IPS-15b (cell line): ENCODE measurements around the gene FAAP100.

Experiments used
- H3K27me3 ChIP-seq: one replicate; pipeline ENCODE4 v1.6.1; 2013; ENCODE audit warnings: low read length; ENCODE audit not compliant: control insufficient read depth, insufficient read depth
- H3K36me3 ChIP-seq: one replicate; pipeline ENCODE4 v1.6.1; 2013; ENCODE audit warnings: low read length; ENCODE audit not compliant: control insufficient read depth, insufficient read depth
- H3K4me1 ChIP-seq: one replicate; pipeline ENCODE4 v1.6.1; 2013; ENCODE audit warnings: mild to moderate bottlenecking, low read length; ENCODE audit not compliant: control insufficient read depth, insufficient read depth
- H3K4me3 ChIP-seq: one replicate; pipeline ENCODE4 v1.5.1; 2013; ENCODE audit warnings: low read depth, low read length
- H3K9ac ChIP-seq: one replicate; pipeline ENCODE4 v1.6.1; 2013; ENCODE audit warnings: low read depth, mild to moderate bottlenecking, low read length
- H3K9me3 ChIP-seq: one replicate; pipeline ENCODE4 v1.6.1; 2013; ENCODE audit warnings: mild to moderate bottlenecking, low read length; ENCODE audit not compliant: control insufficient read depth, insufficient read depth

FAAP100 gene

DNA sequence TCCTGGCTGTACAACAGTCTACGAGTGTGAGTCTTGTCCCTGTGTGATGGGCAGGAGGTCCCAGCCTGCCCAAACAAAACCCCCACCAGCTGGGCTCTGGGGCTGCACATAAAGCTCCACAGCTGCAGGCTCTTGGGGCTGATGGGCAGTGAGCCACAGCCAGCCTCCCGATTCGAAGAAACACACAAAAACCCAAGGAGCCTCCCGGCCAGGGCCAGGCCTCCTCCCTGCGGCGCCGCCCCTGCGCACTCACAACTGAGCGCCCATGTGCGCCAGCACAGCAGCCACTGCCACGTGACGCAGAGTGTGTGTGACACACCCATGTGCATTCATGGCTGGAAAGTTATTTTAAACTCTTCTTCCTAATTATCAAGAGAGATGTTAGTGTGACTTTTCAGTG is 30.6 kb upstream of the FAAP100 start:
- H3K4me3 ChIP-seq: no peak overlapping the region
- H3K9me3 ChIP-seq: no peaks in the 10 kb centered on the region
- no peaks in the 10 kb centered on the region for H3K4me1 ChIP-seq
- peaks cover 37% of the 10 kb centered on the region for H3K36me3 ChIP-seq
- no peak overlapping the region for H3K9ac ChIP-seq
- no peaks in the 10 kb centered on the region for H3K27me3 ChIP-seq

DNA sequence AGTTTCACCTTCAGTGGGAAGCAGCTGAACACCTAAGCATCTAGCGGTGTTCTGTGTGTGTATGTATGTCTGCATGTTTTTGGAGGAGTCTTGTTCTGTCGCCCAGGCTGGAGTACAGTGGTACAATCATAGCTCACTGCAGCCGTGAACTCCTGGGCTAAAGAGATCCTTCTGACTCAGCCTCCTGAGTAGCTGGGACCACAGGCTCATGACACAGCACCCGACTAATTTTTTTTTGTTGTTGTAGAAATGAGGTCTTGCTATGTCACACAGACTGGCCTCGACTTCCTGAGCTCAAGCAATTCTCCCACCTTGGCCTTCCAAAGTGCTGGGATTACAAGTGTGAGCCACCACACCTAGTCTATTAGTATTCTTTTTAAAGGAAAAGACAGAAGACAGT is 30.2 kb upstream of the FAAP100 start:
- H3K36me3 ChIP-seq: peaks cover 37% of the 10 kb centered on the region
- no peaks in the 10 kb centered on the region for H3K9me3 ChIP-seq
- no peaks in the 10 kb centered on the region for H3K27me3 ChIP-seq
- H3K9ac ChIP-seq: no peak overlapping the region
- no peaks in the 10 kb centered on the region for H3K4me1 ChIP-seq
- no peak overlapping the region for H3K4me3 ChIP-seq

DNA sequence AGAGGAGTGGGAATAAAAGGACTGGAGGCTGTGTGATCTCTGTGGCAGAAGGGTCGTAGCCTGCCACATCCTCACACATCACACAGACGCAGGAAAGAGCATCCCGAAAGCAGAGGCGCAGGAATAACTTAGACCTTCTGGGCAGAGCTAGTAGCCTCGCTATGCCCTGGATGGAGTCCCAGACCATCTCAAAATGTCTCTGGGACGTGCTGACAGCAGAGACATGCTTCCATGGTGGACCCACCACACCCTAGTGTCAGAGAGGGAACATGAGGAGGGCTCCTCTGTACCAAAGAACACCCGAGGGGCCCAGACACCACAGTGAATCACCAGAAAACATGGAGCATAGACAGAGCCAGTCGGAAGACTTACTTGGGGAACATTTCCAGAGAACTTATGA is 29.6 kb upstream of the FAAP100 start:
- no peak overlapping the region for H3K9ac ChIP-seq
- no peaks in the 10 kb centered on the region for H3K9me3 ChIP-seq
- H3K36me3 ChIP-seq: peaks cover 34% of the 10 kb centered on the region
- H3K27me3 ChIP-seq: no peaks in the 10 kb centered on the region
- no peak overlapping the region for H3K4me3 ChIP-seq
- H3K4me1 ChIP-seq: no peaks in the 10 kb centered on the region

DNA sequence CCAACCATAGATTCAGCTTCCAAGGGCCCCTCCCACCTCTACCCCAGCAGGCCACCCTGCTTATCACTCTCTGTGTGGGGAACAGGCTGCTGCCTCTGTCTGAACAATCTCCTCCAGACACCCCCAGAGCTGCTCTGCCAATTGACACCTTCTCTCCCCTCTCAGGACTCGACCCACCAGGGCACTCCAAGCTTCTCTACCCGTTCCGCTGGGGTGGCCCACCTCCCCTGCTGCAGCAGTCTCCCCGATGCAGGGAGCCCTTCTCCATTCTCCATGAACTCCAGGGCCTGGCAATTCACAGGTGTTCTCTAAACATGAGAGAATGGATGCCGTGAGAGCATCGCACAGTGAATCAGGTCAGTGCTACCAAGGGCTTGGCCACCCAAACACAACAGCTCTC is 28.3 kb upstream of the FAAP100 start:
- Histone ChIP-seq H3K36me3 (peaks cover 28% of the 10 kb centered on the region), H3K4me1 (no peaks in the 10 kb centered on the region)

DNA sequence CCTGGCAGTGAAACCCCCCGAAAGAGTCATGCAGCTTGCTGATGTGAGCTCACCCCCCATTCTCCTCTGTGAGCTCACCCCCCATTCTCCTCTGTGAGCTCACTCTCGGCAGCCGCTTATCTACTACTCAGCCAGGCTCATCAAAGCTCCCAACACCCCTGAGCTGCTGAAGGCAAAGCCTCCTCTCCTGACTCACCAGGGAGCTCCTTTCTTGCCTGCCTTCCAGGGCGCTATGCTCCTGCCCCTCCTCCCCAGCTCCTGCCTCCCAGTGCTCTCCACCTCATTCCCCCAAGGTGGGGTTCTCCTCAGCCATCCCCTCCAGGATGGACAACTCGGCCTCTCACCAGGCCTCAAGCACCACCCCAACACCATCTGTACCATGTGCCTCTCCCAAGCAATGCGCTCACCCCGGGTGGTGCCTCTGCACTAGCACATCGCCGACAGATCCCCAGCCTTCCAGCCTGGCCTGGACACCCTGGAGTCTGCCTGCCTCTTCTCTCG is 27.7 kb upstream of the FAAP100 start:
- Histone ChIP-seq H3K36me3 (peaks cover 27% of the 10 kb centered on the region), H3K4me3 (no peak overlapping the region), H3K9me3 (no peaks in the 10 kb centered on the region), H3K4me1 (no peaks in the 10 kb centered on the region), H3K9ac (no peak overlapping the region), H3K27me3 (no peaks in the 10 kb centered on the region)

More for the DNA sequence above, 28.3 kb upstream of the FAAP100 start:
- no peaks in the 10 kb centered on the region for H3K27me3 ChIP-seq
- H3K9ac ChIP-seq: no peak overlapping the region
- no peaks in the 10 kb centered on the region for H3K9me3 ChIP-seq
- no peak overlapping the region for H3K4me3 ChIP-seq

DNA sequence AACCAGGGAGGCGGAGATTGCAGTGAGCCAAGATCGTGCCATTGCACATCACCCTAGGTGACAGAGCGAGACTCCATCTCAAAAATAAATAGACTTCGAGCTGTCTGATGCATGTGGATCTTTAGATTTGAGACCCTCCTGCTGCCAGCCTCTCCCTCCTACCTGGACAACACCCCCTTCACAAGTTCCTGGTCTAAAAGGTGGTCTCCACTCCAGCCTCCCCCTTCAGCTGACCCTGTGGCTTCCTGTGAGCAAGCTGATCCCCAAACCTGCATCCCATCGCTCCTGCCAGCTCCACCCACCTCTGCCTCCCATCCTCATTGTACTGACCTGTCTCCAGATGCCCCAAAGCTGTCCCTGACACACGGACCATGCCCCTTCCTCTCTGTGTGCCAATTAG is 27.1 kb upstream of the FAAP100 start:
- H3K4me3 ChIP-seq: no peak overlapping the region
- no peaks in the 10 kb centered on the region for H3K27me3 ChIP-seq
- H3K9me3 ChIP-seq: no peaks in the 10 kb centered on the region
- no peak overlapping the region for H3K9ac ChIP-seq
- peaks cover 32% of the 10 kb centered on the region for H3K36me3 ChIP-seq
- H3K4me1 ChIP-seq: no peaks in the 10 kb centered on the region

DNA sequence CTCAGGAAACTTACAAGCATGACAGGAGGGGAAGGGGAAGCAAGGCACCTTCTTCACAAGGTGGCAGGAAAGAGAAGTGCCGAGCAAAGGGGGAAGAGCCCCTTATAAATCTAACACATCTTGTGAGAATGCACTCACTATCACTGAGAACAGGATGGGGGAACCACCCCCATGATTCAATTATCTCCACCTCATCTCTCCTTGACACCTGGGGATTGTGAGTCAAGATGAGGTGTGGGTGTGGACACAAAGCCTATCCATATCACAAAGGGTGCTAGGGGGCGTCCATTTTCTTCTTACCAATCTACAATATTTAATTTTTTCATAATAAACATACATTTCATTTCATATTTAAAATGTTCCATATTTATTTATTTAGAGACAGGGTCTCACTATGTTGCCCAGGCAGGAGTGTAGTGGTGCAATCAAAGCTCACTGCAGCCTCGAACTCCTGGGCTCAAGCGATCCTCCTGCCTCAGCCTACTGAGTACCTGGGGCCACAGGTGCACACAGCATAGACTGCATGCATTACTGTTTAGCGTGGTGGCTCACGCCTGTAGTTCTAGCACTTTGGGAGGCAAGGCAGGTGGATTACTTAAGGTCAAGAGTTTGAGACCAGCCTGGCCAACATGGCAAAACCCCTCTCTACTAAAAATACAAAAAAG is 26.5 kb upstream of the FAAP100 start:
- Histone ChIP-seq H3K27me3 (no peaks in the 10 kb centered on the region), H3K9me3 (no peaks in the 10 kb centered on the region), H3K36me3 (peaks cover 32% of the 10 kb centered on the region), H3K4me3 (no peak overlapping the region), H3K9ac (no peak overlapping the region), H3K4me1 (no peaks in the 10 kb centered on the region)

DNA sequence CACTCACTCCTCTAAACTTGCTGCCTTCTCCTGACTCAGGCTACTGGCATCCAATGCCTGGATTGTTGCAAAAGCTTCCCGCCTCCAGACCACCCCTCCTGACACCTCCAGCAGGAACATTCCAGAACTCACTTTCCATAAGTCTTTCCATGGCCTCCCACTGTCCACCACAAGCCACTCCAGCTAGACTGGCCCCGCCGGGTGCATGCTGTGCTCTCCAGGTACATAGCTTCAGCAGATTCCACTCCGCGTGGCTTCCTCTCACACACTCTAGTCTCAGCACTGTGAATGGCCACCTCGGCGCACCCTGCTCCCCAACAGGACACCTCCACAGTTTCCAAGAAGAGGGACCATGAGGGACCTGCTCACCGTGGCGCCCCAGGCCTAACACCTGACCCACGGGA is 25.9 kb upstream of the FAAP100 start:
- H3K36me3 ChIP-seq: peaks cover 27% of the 10 kb centered on the region
- H3K9ac ChIP-seq: no peak overlapping the region
- H3K9me3 ChIP-seq: no peaks in the 10 kb centered on the region
- no peaks in the 10 kb centered on the region for H3K27me3 ChIP-seq
- no peak overlapping the region for H3K4me3 ChIP-seq
- H3K4me1 ChIP-seq: no peaks in the 10 kb centered on the region

DNA sequence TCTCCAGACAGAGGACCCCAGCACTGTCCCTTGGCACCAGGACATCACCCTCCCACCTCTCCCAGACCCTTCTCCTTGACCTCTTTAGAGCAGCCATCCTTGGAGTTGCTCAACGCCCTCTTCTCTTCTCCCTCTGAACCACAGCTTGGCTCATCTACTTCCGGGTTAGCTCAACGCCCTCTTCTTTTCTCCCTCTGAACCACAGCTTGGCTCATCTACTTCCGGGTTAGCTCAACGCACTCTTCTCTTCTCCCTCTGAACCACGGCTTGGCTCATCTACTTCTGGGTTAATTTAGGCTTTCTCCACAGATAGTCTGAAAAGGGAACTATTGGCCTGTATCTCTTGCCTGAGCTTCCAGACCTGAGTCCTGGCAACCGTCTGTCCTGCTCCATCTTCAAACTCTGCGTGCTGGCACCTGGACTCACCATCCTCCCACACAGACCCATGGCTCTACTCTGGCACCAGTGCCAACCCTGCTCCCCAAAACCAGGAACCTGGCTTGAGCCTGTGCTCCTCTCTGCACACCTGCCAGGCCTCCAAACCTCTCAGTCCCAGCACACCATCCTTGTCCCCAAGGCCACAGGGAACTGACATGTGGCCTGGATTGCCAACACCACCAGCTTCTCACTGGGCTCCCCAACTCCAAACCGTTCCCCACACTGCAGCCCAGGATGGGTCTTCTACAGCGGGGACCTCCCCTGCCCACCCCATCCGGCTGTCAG is 25.3 kb upstream of the FAAP100 start:
- Histone ChIP-seq H3K4me1 (no peaks in the 10 kb centered on the region), H3K36me3 (peaks cover 21% of the 10 kb centered on the region), H3K27me3 (no peaks in the 10 kb centered on the region), H3K4me3 (no peak overlapping the region), H3K9me3 (no peaks in the 10 kb centered on the region), H3K9ac (no peak overlapping the region)

DNA sequence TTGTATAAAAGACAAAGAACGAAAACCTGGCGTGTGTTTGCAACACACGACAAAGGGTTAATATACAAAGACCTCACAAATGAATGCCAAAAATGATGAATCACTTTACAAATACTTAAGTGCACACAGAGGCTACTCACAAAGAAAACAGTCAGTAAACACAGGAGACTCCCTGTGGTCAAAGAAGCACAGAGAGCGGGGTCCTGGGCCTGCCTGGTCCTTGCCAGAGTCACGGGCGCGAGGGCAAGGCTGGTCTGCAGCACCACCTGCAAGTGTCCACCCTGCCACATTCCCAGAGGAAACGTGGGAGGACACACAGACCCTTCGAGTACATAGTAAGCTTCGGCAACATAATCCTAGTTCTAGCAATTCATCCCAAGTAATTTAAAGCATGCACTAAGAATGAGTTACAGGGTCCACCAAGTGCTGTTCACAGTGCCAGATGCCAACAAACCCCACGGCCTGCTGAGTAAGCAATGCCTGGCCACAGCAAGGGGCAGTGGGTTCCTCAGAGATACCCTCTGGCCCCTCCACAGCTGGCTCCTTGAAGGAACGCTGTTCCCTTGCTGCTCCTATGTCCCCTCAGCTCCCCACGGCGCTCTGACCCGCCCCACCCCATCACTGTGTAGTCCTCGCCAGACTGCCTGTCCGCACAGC is 24.6 kb upstream of the FAAP100 start:
- H3K36me3 ChIP-seq: peaks cover 23% of the 10 kb centered on the region

DNA sequence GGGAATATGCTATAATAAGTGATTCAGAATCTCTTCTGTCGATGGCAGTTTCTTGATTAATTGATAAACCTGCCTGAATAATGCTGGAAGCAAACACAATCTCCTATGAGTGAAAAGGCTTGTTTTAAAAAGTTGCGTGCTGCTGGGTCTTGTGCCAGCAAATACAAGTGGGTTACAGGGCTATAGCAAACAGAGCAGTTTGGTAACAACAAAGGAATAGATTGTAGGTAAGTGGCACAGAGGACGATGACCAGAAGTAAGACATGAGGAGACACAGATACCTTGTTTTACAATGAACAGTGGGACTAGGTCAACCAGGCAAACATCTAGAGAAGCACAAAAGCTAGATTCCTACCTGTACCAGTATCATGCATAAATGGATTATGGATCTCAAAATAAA is 23.7 kb upstream of the FAAP100 start:
- Histone ChIP-seq H3K9me3 (no peaks in the 10 kb centered on the region), H3K4me1 (no peaks in the 10 kb centered on the region), H3K27me3 (no peaks in the 10 kb centered on the region), H3K4me3 (no peak overlapping the region), H3K9ac (no peak overlapping the region), H3K36me3 (peaks cover 32% of the 10 kb centered on the region)

More for the DNA sequence above, 24.6 kb upstream of the FAAP100 start:
- Histone ChIP-seq H3K4me3 (no peak overlapping the region), H3K9me3 (no peaks in the 10 kb centered on the region), H3K4me1 (no peaks in the 10 kb centered on the region), H3K27me3 (no peaks in the 10 kb centered on the region), H3K9ac (no peak overlapping the region)

DNA sequence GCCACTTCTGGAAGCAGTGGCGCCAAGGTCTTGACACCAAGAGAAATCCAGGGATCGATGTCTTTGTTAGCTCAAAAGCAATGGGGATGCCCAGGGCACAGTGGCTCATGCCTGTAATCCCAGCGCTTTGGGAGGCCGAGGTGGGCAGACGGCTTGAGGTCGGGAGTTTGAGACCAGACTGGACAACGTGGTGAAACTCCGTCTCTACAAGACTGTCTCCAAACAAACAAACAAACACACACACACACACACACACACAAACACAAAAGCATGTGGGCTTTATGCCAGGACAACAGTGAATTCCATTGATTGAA is 22.4 kb upstream of the FAAP100 start:
- Histone ChIP-seq H3K9me3 (no peaks in the 10 kb centered on the region), H3K4me1 (no peaks in the 10 kb centered on the region), H3K27me3 (no peaks in the 10 kb centered on the region), H3K36me3 (peaks cover 36% of the 10 kb centered on the region), H3K4me3 (no peak overlapping the region), H3K9ac (no peak overlapping the region)
